DND-41 (cell line): ENCODE data around the gene ATG5.
A peak's percentile ranks its signal among the peaks of the same experiment; 100 is the strongest.

Experiments
- ATAC-seq: fragments of 200-7000 bp; cut with Tn5 transposase; 3 replicates; pipeline ENCODE4 v1.9.1; 2021; ENCODE audit warnings: low read depth; ENCODE audit not compliant: insufficient read depth
- DNase-seq: peaks from one replicate; pipeline ENCODE4 v3.0.0-alpha.2; 2020
- H2AFZ ChIP-seq: 2 replicates; pipeline ENCODE4 v1.6.0; 2012; ENCODE audit warnings: low read depth, low read length
- H3K27ac ChIP-seq: 2 replicates; pipeline ENCODE4 v1.5.1; 2012; ENCODE audit warnings: low read length, inconsistent platforms
- H3K27me3 ChIP-seq: fragments of 200-600 bp; sonication (generic); 2 replicates; pipeline ENCODE4 v1.6.0; 2012; ENCODE audit warnings: low read length, mild to moderate bottlenecking, inconsistent platforms; ENCODE audit not compliant: insufficient read depth, poor library complexity
- H3K36me3 ChIP-seq: 2 replicates; pipeline ENCODE4 v1.5.1; 2012; ENCODE audit warnings: low read length, inconsistent platforms; ENCODE audit not compliant: insufficient read depth
- H3K4me1 ChIP-seq: 2 replicates; pipeline ENCODE4 v1.5.1; 2012; ENCODE audit warnings: mild to moderate bottlenecking, low read length; ENCODE audit not compliant: insufficient read depth
- H3K4me2 ChIP-seq: 2 replicates; pipeline ENCODE4 v1.6.0; 2012; ENCODE audit warnings: mild to moderate bottlenecking, moderate library complexity, low read length, inconsistent platforms; ENCODE audit not compliant: insufficient read depth
- H3K4me3 ChIP-seq, 2 experiments: fragments of 200-600 bp in 1 of 2; shearing (Covaris generic) in 1 of 2; 2 replicates each; pipeline ENCODE4 v1.5.1; 2012 to 2016; ENCODE audit warnings: inconsistent platforms in 2 of 2, low read length in 2 of 2, mild to moderate bottlenecking in 2 of 2, low read depth in 1 of 2, moderate library complexity in 1 of 2
- H3K79me2 ChIP-seq: 2 replicates; pipeline ENCODE4 v1.6.0; 2012; ENCODE audit warnings: low read length, inconsistent platforms; ENCODE audit not compliant: insufficient read depth
- H3K9ac ChIP-seq: 2 replicates; pipeline ENCODE4 v1.6.0; 2012; ENCODE audit warnings: low read depth, mild to moderate bottlenecking, inconsistent platforms, low read length, moderate library complexity
- H3K9me3 ChIP-seq: 2 replicates; pipeline ENCODE4 v1.5.1; 2012; ENCODE audit warnings: low read length, moderate library complexity, mild to moderate bottlenecking, inconsistent platforms; ENCODE audit not compliant: insufficient read depth, severe bottlenecking
- H4K20me1 ChIP-seq: 2 replicates; pipeline ENCODE4 v1.6.0; 2012; ENCODE audit warnings: low read length; ENCODE audit not compliant: insufficient read depth
- EZH2 ChIP-seq: IDR thresholded peaks from 3 replicates; pipeline ENCODE4 v1.6.1; 2012; ENCODE audit warnings: borderline replicate concordance, low read depth, mild to moderate bottlenecking, moderate library complexity, low read length, inconsistent platforms; ENCODE audit not compliant: severe bottlenecking
- TF ChIP-seq, protein P1 (sequence below): IDR thresholded peaks from 2 replicates; pipeline ENCODE4 v1.5.1; 2012; ENCODE audit warnings: borderline replicate concordance, low read length, moderate library complexity, mild to moderate bottlenecking; ENCODE audit not compliant: poor library complexity, severe bottlenecking; ENCODE audit errors: extremely low read depth

The ATG5 gene

DNA sequence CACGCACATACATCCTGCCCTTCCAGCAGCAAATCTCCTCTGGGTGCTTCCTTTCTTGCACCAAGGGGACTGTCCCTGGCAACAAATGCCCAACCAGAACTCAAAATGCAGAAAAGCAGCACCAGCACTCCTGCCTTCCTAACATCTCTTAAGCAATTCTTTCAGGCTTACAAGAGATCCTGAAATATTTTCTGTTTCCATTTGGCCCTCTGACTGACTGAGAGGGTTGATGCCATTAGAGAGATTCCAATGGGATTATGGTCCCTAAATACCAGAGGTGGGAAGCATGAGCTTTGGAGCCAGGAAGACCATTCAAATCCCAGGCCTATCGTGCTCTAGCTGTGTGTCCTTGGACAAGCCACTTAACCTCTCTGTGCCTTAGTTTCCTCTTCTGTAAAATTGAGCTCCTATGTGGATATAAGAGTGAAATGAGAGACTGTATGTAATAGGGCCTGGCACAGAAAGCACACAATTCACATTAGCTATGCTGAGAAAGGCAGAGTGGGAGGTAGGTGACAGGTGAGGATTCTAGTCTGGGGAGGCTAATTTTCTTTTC is 182.6 kb downstream of the ATG5 start:
- Histone ChIP-seq H3K36me3 (no peaks in the 10 kb centered on the region), H3K79me2 (no peaks in the 10 kb centered on the region), H3K4me2 (no peak overlapping the region), H3K27me3 (no peaks in the 10 kb centered on the region), H3K9ac (no peak overlapping the region), H4K20me1 (no peaks in the 10 kb centered on the region), H3K9me3 (no peaks in the 10 kb centered on the region), H3K4me1 (peaks cover 16% of the 10 kb centered on the region), H3K4me3 (no peak overlapping the region), H2AFZ (no peak overlapping the region), H3K27ac (no peak overlapping the region)
- DNase-seq = no peak
- TF ChIP-seq EZH2 = no peak
- TF ChIP-seq, protein P1, sequence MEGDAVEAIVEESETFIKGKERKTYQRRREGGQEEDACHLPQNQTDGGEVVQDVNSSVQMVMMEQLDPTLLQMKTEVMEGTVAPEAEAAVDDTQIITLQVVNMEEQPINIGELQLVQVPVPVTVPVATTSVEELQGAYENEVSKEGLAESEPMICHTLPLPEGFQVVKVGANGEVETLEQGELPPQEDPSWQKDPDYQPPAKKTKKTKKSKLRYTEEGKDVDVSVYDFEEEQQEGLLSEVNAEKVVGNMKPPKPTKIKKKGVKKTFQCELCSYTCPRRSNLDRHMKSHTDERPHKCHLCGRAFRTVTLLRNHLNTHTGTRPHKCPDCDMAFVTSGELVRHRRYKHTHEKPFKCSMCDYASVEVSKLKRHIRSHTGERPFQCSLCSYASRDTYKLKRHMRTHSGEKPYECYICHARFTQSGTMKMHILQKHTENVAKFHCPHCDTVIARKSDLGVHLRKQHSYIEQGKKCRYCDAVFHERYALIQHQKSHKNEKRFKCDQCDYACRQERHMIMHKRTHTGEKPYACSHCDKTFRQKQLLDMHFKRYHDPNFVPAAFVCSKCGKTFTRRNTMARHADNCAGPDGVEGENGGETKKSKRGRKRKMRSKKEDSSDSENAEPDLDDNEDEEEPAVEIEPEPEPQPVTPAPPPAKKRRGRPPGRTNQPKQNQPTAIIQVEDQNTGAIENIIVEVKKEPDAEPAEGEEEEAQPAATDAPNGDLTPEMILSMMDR = no peak
- no peak for ATAC-seq

DNA sequence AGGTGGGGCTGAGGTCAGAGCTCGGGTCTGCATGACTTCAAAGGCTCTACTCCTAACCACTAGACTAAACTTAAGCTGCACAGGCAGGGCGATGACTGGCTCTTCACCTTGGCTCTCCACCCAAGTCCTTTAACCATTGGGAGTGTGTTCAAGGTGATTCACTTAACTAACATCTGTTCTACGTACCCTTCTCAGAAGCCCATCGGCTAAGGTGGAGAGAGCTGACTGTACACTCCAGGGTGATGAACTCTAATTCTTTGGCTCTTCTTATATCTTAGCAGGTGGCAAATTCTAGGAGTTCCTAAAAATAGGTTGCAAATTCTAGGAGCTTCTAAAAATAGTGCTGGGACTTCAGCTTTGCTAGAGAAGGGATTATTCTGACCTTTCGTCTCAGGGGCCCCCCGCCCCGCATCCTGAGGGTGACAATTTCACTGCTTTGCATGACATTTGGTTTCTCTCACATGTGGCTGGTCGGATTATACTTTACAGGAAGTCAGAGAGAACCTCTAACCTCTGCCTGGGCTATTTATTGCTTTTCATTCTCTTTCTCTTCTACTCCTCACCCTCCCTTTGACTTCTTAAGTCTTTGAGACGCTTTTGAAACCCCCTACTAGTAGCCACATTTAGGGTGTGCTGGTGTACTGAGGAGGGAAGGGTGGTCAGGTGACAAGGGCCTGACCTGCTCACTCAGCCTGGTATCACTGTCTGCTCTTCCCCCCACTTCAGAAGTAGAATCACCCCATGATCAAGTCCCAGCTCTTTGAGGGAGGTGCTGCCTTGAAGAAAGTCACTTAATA is 183.9 kb downstream of the ATG5 start:
- no peak overlapping the region for H3K9ac ChIP-seq
- peaks cover 16% of the 10 kb centered on the region for H3K4me1 ChIP-seq
- ATAC-seq = peak; percentile 89
- H3K9me3 ChIP-seq = no peaks in the 10 kb centered on the region
- H3K79me2 ChIP-seq = no peaks in the 10 kb centered on the region
- H4K20me1 ChIP-seq = no peaks in the 10 kb centered on the region
- H3K4me3 ChIP-seq = no peak overlapping the region
- no peaks in the 10 kb centered on the region for H3K27me3 ChIP-seq
- no peaks in the 10 kb centered on the region for H3K36me3 ChIP-seq
- H3K27ac ChIP-seq = no peak overlapping the region; the same call in 1 of the 2 replicates
- DNase-seq = peak; percentile 62
- no peak overlapping the region for H3K4me2 ChIP-seq
- no peak overlapping the region for H2AFZ ChIP-seq
- TF ChIP-seq, protein P1 = no peak
- no peak for TF ChIP-seq EZH2

DNA sequence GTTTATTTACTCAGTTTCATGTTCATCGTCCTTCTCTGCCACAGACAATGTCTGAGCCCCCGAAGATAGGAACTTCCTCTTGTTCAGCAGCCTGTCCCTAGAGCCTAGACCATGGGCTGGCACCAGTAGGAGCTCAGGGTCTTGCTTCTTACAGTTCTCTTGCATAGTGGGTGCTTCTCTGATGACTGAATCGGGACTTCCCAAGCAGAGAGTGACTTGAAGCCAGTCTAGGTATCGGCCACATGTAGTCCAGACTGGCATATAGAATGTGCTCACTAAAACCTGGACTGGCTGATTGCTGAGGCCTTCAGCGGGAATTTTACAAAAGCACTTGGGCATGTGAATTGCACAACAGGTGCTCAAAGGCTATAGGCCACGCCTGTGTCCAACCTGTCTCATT is 187.4 kb downstream of the ATG5 start:
- H3K27me3 ChIP-seq = no peaks in the 10 kb centered on the region
- TF ChIP-seq, protein P1 = no peak
- no peak for TF ChIP-seq EZH2
- no peaks in the 10 kb centered on the region for H4K20me1 ChIP-seq
- H3K79me2 ChIP-seq = no peaks in the 10 kb centered on the region
- no peak overlapping the region for H3K27ac ChIP-seq
- no peak overlapping the region for H3K4me3 ChIP-seq
- H3K36me3 ChIP-seq = no peaks in the 10 kb centered on the region
- H3K9me3 ChIP-seq = no peaks in the 10 kb centered on the region
- H3K4me2 ChIP-seq = no peak overlapping the region
- H2AFZ ChIP-seq = no peak overlapping the region
- peaks cover 16% of the 10 kb centered on the region for H3K4me1 ChIP-seq
- ATAC-seq (no peak), DNase-seq (no peak)
- no peak overlapping the region for H3K9ac ChIP-seq
